ENCODE data around the gene NEU2. TPM values are rescaled to one million over a fixed set of nuclear protein-coding genes. Genes with fewer than 3 reads are reported as not detected.

Gene NEU2
- total and polyA plus RNA-seq, 2 of the 13 experiments (the other 11 are each of a cell fraction or from before 2014, with no cell fraction given): not detected

GRCh38 chr2:233013027-233013461, 19.4 kb upstream of the NEU2 start, which contains the start of gene NGEF (continued):
- TF ChIP-seq MTERF4 (CRISPR knock-in tag; IDR thresholded peaks at IDR 0.05) (no peak), ZNF329 (CRISPR knock-in tag; IDR thresholded peaks at IDR 0.05; ENCODE audit: low read depth) (no peak), CEBPZ (IDR thresholded peaks at IDR 0.05; ENCODE audit: low read length) (no peak), IRF2 (CRISPR knock-in tag; IDR thresholded peaks at IDR 0.05) (peak; percentile 87; the same call in 1 of the 2 replicates), LBX2 (CRISPR knock-in tag; IDR thresholded peaks at IDR 0.05; ENCODE audit: borderline replicate concordance) (no peak; the same call in 1 of the 2 replicates), ZZZ3 (CRISPR knock-in tag; IDR thresholded peaks at IDR 0.05; ENCODE audit: borderline replicate concordance) (peak; percentile 61; the same call in 1 of the 2 replicates), ZNF225 (CRISPR knock-in tag; IDR thresholded peaks at IDR 0.05) (peak; percentile 38; the same call in 1 of the 2 replicates), ZNF879 (CRISPR knock-in tag; IDR thresholded peaks at IDR 0.05) (no peak), SAP130 (CRISPR knock-in tag; IDR thresholded peaks at IDR 0.05; ENCODE audit: low read depth) (peak; percentile 90), ZNF138 (CRISPR knock-in tag; IDR thresholded peaks at IDR 0.05; ENCODE audit: low read depth) (0 out of 2 replicates have a peak, but pooled peaks have one; percentile 75), CBFB (CRISPR knock-in tag; IDR thresholded peaks at IDR 0.05) (peak; percentile 74; the same call in 1 of the 2 replicates), REST (IDR thresholded peaks at IDR 0.05; ENCODE audit: borderline replicate concordance in 1 of 2, low read depth in 1 of 2, low read length in 2 of 2) (peak in 1 of 2 experiments; percentile 72; a peak in 1 of 4 replicates), RARG (CRISPR knock-in tag; IDR thresholded peaks at IDR 0.05; ENCODE audit: low read depth) (no peak)
- TF ChIP-seq, protein P1, sequence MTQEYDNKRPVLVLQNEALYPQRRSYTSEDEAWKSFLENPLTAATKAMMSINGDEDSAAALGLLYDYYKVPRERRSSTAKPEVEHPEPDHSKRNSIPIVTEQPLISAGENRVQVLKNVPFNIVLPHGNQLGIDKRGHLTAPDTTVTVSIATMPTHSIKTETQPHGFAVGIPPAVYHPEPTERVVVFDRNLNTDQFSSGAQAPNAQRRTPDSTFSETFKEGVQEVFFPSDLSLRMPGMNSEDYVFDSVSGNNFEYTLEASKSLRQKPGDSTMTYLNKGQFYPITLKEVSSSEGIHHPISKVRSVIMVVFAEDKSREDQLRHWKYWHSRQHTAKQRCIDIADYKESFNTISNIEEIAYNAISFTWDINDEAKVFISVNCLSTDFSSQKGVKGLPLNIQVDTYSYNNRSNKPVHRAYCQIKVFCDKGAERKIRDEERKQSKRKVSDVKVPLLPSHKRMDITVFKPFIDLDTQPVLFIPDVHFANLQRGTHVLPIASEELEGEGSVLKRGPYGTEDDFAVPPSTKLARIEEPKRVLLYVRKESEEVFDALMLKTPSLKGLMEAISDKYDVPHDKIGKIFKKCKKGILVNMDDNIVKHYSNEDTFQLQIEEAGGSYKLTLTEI (CRISPR knock-in tag; conservative IDR thresholded peaks at IDR 0.05): no peak
- TF ChIP-seq, protein P2, sequence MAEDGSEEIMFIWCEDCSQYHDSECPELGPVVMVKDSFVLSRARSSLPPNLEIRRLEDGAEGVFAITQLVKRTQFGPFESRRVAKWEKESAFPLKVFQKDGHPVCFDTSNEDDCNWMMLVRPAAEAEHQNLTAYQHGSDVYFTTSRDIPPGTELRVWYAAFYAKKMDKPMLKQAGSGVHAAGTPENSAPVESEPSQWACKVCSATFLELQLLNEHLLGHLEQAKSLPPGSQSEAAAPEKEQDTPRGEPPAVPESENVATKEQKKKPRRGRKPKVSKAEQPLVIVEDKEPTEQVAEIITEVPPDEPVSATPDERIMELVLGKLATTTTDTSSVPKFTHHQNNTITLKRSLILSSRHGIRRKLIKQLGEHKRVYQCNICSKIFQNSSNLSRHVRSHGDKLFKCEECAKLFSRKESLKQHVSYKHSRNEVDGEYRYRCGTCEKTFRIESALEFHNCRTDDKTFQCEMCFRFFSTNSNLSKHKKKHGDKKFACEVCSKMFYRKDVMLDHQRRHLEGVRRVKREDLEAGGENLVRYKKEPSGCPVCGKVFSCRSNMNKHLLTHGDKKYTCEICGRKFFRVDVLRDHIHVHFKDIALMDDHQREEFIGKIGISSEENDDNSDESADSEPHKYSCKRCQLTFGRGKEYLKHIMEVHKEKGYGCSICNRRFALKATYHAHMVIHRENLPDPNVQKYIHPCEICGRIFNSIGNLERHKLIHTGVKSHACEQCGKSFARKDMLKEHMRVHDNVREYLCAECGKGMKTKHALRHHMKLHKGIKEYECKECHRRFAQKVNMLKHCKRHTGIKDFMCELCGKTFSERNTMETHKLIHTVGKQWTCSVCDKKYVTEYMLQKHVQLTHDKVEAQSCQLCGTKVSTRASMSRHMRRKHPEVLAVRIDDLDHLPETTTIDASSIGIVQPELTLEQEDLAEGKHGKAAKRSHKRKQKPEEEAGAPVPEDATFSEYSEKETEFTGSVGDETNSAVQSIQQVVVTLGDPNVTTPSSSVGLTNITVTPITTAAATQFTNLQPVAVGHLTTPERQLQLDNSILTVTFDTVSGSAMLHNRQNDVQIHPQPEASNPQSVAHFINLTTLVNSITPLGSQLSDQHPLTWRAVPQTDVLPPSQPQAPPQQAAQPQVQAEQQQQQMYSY (CRISPR knock-in tag; IDR thresholded peaks at IDR 0.05): no peak

Measured in HepG2 (cell line).